PC-3 (cell line): Measurements from ENCODE around the gene CDC40. TPM values are rescaled to one million over a fixed set of nuclear protein-coding genes. Genes with fewer than 3 reads are reported as not detected.

Experiments
- ATAC-seq: fragments of 200-7000 bp; cut with Tn5 transposase; 2 replicates; pipeline ENCODE4 v1.9.1; 2020; ENCODE audit warnings: mild to moderate bottlenecking, moderate library complexity
- BruUV-seq: library from RNA; stranded (reverse); fragments of 400-500 nt; replicated peaks from 2 replicates; lab custom pipeline; 2021; lab: Mats Ljungman, UMichigan
- CTCF ChIA-PET: fragments of 300-600 bp; sonication (Branson Sonifier 250); formaldehyde crosslinking; loops from one replicate; lab custom pipeline; 2022; ENCODE audit warnings: antibody characterized with exemption; lab: Charles Lee
- POLR2A ChIA-PET: fragments of 300-600 bp; sonication (Branson Sonifier 250); formaldehyde crosslinking; loops from one replicate; lab custom pipeline; 2022; ENCODE audit warnings: antibody characterized with exemption; ENCODE audit not compliant: unreplicated experiment; lab: Charles Lee
- DNase-seq: peaks from one replicate; pipeline ENCODE4 v3.0.0-alpha.2; 2015
- H2AFZ ChIP-seq: fragments of 300-600 bp; sonication (generic); 2 replicates; pipeline ENCODE4 v1.6.0; 2016; ENCODE audit warnings: antibody characterized with exemption, low read length
- H3F3A ChIP-seq: fragments of 300-600 bp; sonication (generic); one replicate; pipeline ENCODE4 v1.6.0; 2017; ENCODE audit warnings: antibody characterized with exemption, low read length, control low read depth, mild to moderate bottlenecking; ENCODE audit not compliant: unreplicated experiment
- H3K27ac ChIP-seq: fragments of 300-600 bp; sonication (generic); 2 replicates; pipeline ENCODE4 v1.5.1; 2016; ENCODE audit warnings: mild to moderate bottlenecking, low read length
- H3K27me3 ChIP-seq: fragments of 300-600 bp; sonication (generic); 2 replicates; pipeline ENCODE4 v1.6.1; 2016; ENCODE audit warnings: low read length, mixed read lengths
- H3K36me3 ChIP-seq: fragments of 300-600 bp; sonication (generic); 2 replicates; pipeline ENCODE4 v1.6.1; 2016; ENCODE audit warnings: low read depth, mixed run types, low read length, mixed read lengths
- H3K4me1 ChIP-seq: fragments of 300-600 bp; sonication (generic); 2 replicates; pipeline ENCODE4 v1.5.1; 2016; ENCODE audit warnings: low read length; ENCODE audit not compliant: insufficient read depth
- H3K4me2 ChIP-seq: fragments of 300-600 bp; sonication (generic); 2 replicates; pipeline ENCODE4 v1.6.0; 2016; ENCODE audit warnings: low read length
- H3K4me3 ChIP-seq: fragments of 300-600 bp; sonication (generic); 2 replicates; pipeline ENCODE4 v1.5.1; 2016; ENCODE audit warnings: mild to moderate bottlenecking, low read length, mixed read lengths
- H3K79me2 ChIP-seq: fragments of 300-600 bp; sonication (generic); 2 replicates; pipeline ENCODE4 v1.6.1; 2017; ENCODE audit warnings: low read length, mixed read lengths
- H3K9ac ChIP-seq: fragments of 300-600 bp; sonication (generic); 2 replicates; pipeline ENCODE4 v1.6.0; 2016; ENCODE audit warnings: mild to moderate bottlenecking, low read length
- H3K9me2 ChIP-seq: fragments of 300-600 bp; sonication (generic); replicated peaks from 2 replicates; pipeline ENCODE4 v1.6.1; 2016; ENCODE audit warnings: mixed run types, low read length, mixed read lengths
- H3K9me3 ChIP-seq: fragments of 300-600 bp; sonication (generic); 2 replicates; pipeline ENCODE4 v1.6.1; 2016; ENCODE audit warnings: low read length, mixed read lengths
- H4K20me1 ChIP-seq: fragments of 300-600 bp; sonication (generic); 2 replicates; pipeline ENCODE4 v1.6.1; 2016; ENCODE audit warnings: low read length, mixed read lengths
- CTCF ChIP-seq: fragments of 300-600 bp; sonication (generic); conservative IDR thresholded peaks from 2 replicates; pipeline ENCODE4 v1.5.1; 2017; ENCODE audit warnings: antibody characterized with exemption, low read depth, mild to moderate bottlenecking, low read length
- EZH2 ChIP-seq: fragments of 300-600 bp; sonication (generic); IDR thresholded peaks from one replicate; pipeline ENCODE4 v1.6.1; 2017; ENCODE audit warnings: antibody characterized with exemption, mild to moderate bottlenecking, low read length; ENCODE audit not compliant: unreplicated experiment
- EZH2phosphoT487 ChIP-seq: fragments of 300-600 bp; sonication (generic); IDR thresholded peaks from 2 replicates; pipeline ENCODE4 v1.6.1; 2018; ENCODE audit warnings: mild to moderate bottlenecking, antibody characterized with exemption, low read length, borderline replicate concordance
- intact Hi-C: fragments of 100-400 bp; cut with micrococcal nuclease; formaldehyde crosslinking; loops from 2 replicates; pipeline ENCODE4 v1.9.0; 2023
- total RNA-seq: library from RNA; depleted of rRNA; stranded (reverse); fragments of >200 nt; gene quantifications from 2 replicates; pipeline ENCODE4 v1.2.3, GENCODE V29; 2014

CDC40 gene
- total RNA-seq, 1 experiment from 2014 or later = 8.9 TPM

DNA sequence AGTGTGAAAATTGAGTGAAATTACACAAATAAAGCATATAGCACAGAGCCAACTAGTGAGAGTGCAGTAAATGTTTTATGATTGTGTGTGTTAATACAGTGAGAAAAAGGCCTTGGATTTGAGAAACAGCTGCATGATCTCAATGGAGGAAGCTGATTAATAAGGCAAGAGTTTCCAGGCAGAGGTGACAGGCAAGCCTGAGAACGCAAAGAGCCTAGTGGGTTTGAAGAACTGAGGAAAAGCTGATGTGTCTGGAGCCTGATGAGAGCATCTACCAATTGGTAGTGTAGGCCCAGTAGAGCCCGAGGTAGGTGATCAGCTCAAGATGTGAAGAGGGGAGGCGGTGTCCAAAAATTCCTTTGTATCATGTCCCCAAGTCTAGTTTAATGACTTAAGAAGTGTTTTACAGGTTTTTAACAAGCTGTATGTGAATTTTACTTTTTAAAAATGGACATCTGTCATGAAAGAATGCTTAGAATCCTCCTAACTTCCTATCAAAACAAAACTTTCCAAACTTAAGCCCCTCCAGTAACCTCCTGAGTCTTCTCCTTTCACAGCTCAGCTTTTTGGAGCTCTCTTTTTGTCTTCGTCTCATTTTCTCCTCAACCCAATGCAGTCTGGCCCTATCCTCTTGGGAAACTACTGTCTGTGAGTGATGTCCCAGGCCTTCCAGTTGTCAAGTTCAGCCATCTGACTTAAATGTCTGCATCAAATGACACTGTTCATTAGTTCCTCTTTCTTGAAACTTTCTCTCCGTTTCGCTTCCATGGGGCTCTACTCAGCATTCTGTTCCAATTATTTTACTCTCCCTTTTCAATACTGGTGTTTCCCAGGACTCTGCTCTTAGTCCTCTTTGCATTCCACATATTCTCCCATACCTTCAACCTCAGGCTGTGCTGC is 1.2 kb downstream of the CDC40 start:
- H3K9me3 ChIP-seq = no peaks in the 10 kb centered on the region
- H2AFZ ChIP-seq = peak overlapping the region; percentile 97; the same call in 1 of the 2 replicates
- peaks cover 77% of the 10 kb centered on the region for H3K79me2 ChIP-seq
- no peaks in the 10 kb centered on the region for H3F3A ChIP-seq
- H3K36me3 ChIP-seq = no peaks in the 10 kb centered on the region
- peak overlapping the region; percentile 82 for H3K4me3 ChIP-seq
- H3K4me2 ChIP-seq = peak overlapping the region; percentile 87
- H3K4me1 ChIP-seq = peaks cover 33% of the 10 kb centered on the region
- no peaks in the 10 kb centered on the region for H3K9me2 ChIP-seq
- BruUV-seq = no TSS peak
- H3K9ac ChIP-seq = peak overlapping the region; percentile 77
- no peak for DNase-seq
- CTCF ChIA-PET = no interaction called here
- TF ChIP-seq EZH2 (no peak), CTCF (no peak)
- H4K20me1 ChIP-seq = no peaks in the 10 kb centered on the region
- no peak for ATAC-seq
- POLR2A ChIA-PET = no interaction called here
- no peak overlapping the region for H3K27ac ChIP-seq
- intact Hi-C loops = no loop called here
- H3K27me3 ChIP-seq = no peaks in the 10 kb centered on the region

GRCh38 chr6:110183292-110183885 is 3.2 kb downstream of the CDC40 start:
- no peak overlapping the region for H2AFZ ChIP-seq
- no peaks in the 10 kb centered on the region for H3K36me3 ChIP-seq
- no peak overlapping the region for H3K27ac ChIP-seq
- no peaks in the 10 kb centered on the region for H3K27me3 ChIP-seq
- ATAC-seq (no peak), DNase-seq (no peak)
- no peaks in the 10 kb centered on the region for H4K20me1 ChIP-seq
- H3K79me2 ChIP-seq = peaks cover 80% of the 10 kb centered on the region
- no peaks in the 10 kb centered on the region for H3K9me2 ChIP-seq
- TF ChIP-seq CTCF = no peak
- TF ChIP-seq EZH2phosphoT487 = no peak
- no peak for TF ChIP-seq EZH2
- H3K9ac ChIP-seq = no peak overlapping the region
- POLR2A ChIA-PET = no interaction called here
- intact Hi-C loops = no loop called here
- peaks cover 22% of the 10 kb centered on the region; the same call in 1 of the 2 replicates for H3K4me1 ChIP-seq
- peak overlapping the region; percentile 20; the same call in 1 of the 2 replicates for H3K4me2 ChIP-seq
- CTCF ChIA-PET = no interaction called here
- H3K4me3 ChIP-seq = no peak overlapping the region
- H3K9me3 ChIP-seq = no peaks in the 10 kb centered on the region
- BruUV-seq = no TSS peak
- no peaks in the 10 kb centered on the region for H3F3A ChIP-seq

GRCh38 chr6:110185879-110186278 is 5.7 kb downstream of the CDC40 start:
- no peak overlapping the region for H3K4me3 ChIP-seq
- H3K36me3 ChIP-seq = no peaks in the 10 kb centered on the region
- H3K9me2 ChIP-seq = no peaks in the 10 kb centered on the region
- ChIA-PET CTCF (no interaction called here), POLR2A (no interaction called here)
- no peak overlapping the region for H3K4me2 ChIP-seq
- DNase-seq (no peak), ATAC-seq (no peak)
- H3K4me1 ChIP-seq = peaks cover 21% of the 10 kb centered on the region; the same call in 1 of the 2 replicates
- no peaks in the 10 kb centered on the region for H3K27me3 ChIP-seq
- intact Hi-C loops = no loop called here
- no peaks in the 10 kb centered on the region for H3F3A ChIP-seq
- no peaks in the 10 kb centered on the region for H3K9me3 ChIP-seq
- H3K9ac ChIP-seq = no peak overlapping the region
- no peaks in the 10 kb centered on the region for H4K20me1 ChIP-seq
- H3K27ac ChIP-seq = no peak overlapping the region
- H2AFZ ChIP-seq = no peak overlapping the region
- no TSS peak for BruUV-seq
- no peak for TF ChIP-seq EZH2
- no peak for TF ChIP-seq CTCF
- no peak for TF ChIP-seq EZH2phosphoT487
- H3K79me2 ChIP-seq = peaks cover 97% of the 10 kb centered on the region
